Left ventricle myocardium superior (tissue), 1 donor: ENCODE measurements around the gene PRKAG2. TPM values are rescaled to one million over a fixed set of nuclear protein-coding genes. Genes with fewer than 3 reads are reported as not detected.
"Not testable (repeated sequence)": the region's sequence is repeated elsewhere in the genome, so short reads cannot be mapped to it uniquely, and the experiment has no call there.

Source experiments
- ATAC-seq: fragments of 200-7000 bp; cut with Tn5 transposase; one replicate; pipeline ENCODE4 v1.9.1; 2020; ENCODE audit warnings: mild to moderate bottlenecking, moderate library complexity
- DNase-seq: peaks from one replicate; pipeline ENCODE4 v3.0.0-alpha.2; 2020
- intact Hi-C: fragments of 100-400 bp; cut with micrococcal nuclease; formaldehyde crosslinking; loops from one replicate; pipeline ENCODE4 v1.11.0; 2022
- long read RNA-seq: library from polyadenylated mRNA; unstranded; transcript quantifications from one replicate; pipeline ENCODE4 v2.0.0, GENCODE V29; 2021
- total RNA-seq: library from RNA; stranded (reverse); fragmentation: NEBNext Ultra II Directional; extraction: Animal tissue kit (Norgen Biotek cat#: 25700); gene quantifications from one replicate; pipeline ENCODE4 v1.2.1, GENCODE V29; 2021
- donor health status: DM: no; HTN: yes; CAD: no; lungs with severe emphysema.

The PRKAG2 gene
- total RNA-seq = 113 TPM
- long read RNA-seq, transcript PRKAG2-203 (12 exons, 2,318 nt) = major isoform, 64 of 134 reads
- long read RNA-seq, transcript PRKAG2-215 (14 exons, 2,699 nt) = minor isoform, 10 of 134 reads
- long read RNA-seq, partial matches to known transcripts = 32 of 134 reads
- long read RNA-seq, other reads (novel, unspliced or antisense) = 23 of 134 reads

DNA sequence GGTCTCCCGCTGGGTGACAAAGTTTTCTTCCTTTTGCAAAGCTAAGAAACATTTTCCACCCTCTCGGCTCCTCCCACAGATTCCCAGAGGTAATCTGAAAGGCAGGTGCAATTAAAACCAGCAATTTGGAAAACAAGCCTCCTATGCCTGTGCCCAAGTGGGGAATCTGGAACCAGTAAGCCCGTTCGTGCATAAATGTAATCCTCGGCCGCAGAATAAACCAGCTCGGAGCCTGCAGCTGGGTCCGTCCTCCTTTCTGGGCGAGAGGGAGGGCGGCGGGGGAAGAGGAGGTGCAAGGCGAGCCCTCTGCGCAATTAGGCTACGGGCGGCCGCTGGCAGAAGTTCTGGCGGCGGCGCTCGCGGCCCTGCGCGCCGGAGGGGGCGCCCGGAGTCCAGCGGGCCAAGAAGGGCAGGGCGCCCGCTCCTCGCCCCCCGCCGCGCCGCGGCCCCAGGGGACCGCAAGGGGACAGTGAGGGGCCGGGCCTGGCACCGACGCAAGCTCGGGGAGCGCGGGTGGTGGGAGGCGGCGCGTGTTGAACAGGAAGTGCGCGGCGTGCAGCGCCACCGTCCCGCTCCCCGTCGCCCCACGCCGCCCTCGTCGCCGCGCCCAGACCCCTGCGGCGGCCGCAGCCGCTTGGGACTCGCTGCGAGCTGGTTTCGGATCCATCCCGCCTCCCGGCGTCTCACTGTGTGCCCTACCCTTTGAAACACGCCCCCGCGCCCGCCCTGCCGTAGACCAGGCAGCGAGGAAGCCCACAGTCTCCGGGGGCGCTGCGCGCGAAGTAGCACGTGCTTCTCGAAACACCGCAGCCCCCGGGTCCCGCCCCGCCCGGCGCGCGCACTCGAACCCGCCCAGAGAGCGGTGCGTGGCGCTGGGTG lies at the start of gene PRKAG2:
Gene PRKAG2 (minus strand): TSS at position 217 of the 879 bp plus-strand sequence. CDS start 495 bp downstream, outside the sequence.
- peak; percentile 63 for ATAC-seq
- DNase-seq = peak; percentile 86
- intact Hi-C loops = no loop called here

DNA sequence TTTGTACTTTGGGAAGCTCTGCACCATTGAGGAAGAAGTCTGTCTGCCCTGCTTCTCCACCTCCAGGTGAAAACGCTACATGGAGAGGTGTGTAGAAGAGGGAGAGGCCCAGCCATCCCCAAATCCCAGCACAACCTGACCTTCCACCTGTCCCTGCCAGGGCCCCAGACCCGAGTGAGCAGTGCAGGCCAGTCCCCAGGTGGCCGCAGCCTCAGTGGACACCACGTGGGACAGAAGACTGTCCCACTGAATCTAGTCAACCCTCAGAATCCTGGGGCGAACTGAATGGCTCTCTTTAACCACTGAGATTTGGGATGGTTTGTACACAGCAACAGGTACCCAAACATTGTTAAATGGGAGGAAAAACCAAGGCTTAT lies 49.4 kb upstream of the PRKAG2 start:
- DNase-seq = no peak
- intact Hi-C loops = no loop called here
- no peak for ATAC-seq

GRCh38 chr7:151925446-151926335 lies 48.8 kb upstream of the PRKAG2 start:
- peak; percentile 64 for DNase-seq
- ATAC-seq = peak; percentile 67
- intact Hi-C loops = no loop called here

- no peak for ATAC-seq
- DNase-seq = no peak
- intact Hi-C loops = no loop called here
Measured at GRCh38 chr7:151924508-151924907, 47.6 kb upstream of the PRKAG2 start.

DNA sequence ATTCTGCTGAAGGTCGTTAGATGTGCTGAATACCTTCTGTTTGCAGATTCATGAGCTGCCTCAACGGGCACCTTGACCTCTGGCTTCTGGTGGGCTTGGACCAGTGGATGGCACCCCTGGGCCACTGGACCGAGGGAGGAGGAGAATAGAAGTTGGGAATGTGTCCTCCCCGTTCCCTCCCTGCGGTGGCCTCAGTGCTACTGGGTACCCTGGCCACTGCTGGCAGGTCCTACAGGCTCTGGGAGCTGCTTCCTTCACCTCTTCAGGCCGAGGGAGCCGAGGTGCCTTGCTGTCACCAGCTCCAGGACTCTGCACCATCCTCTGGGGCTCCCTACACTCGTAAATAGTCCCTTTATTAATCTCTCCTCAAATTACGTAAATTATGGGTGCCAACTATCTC lies 47.1 kb upstream of the PRKAG2 start:
- intact Hi-C loops = no loop called here
- ATAC-seq (no peak), DNase-seq (no peak)

- no peak for DNase-seq
- intact Hi-C loops = no loop called here
- peak; percentile 68 for ATAC-seq
Measured at GRCh38 chr7:151923097-151923876, 46.4 kb upstream of the PRKAG2 start.

DNA sequence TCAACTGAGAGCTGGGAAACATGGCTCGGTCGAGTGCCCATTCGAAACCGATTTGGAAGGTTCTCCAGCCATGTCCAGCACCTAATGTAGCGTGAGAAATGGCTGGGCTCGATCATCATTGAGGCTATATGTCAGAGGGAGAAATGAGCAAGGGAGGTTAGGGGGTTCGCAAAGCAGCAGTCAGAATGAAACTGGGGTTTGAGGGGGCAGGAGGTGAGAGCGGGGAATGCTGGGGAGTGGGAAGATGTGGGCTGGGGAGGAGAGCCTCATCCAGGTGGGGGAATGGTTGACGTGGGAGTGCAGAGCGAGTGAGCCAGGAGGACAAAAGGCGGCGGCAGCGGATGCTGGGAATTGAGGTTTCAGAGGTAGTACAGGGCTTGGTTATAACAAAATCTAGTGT lies 44.5 kb upstream of the PRKAG2 start:
- ATAC-seq (no peak), DNase-seq (no peak)
- intact Hi-C loops = no loop called here

- DNase-seq = no peak
- no peak for ATAC-seq
- intact Hi-C loops = no loop called here
Measured at GRCh38 chr7:151920488-151920887, 43.6 kb upstream of the PRKAG2 start.

DNA sequence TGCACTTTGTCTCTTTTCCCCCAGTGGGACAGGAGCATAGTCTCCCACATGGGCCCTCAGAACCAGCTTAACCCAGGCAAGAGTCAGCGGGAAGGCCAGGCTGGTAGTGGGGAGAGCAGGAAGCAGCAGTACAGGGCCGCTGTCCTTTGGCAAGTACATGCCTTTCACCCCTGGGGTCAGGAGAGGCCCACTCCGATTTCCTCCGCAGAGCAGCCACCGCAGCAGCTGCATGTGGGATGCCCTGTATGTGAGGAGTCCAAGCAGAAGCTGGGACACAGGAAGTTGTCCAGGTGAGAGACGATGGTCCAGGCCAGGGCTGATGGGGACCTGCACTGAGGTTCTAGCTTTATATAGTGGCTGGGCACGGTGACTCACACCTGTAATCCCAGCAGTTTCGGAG lies 42.7 kb upstream of the PRKAG2 start:
- ATAC-seq (no peak), DNase-seq (no peak)
- intact Hi-C loops = no loop called here

- DNase-seq = no peak
- ATAC-seq = no peak
- intact Hi-C loops = no loop called here
Measured at GRCh38 chr7:151918510-151918843, 41.6 kb upstream of the PRKAG2 start.

DNA sequence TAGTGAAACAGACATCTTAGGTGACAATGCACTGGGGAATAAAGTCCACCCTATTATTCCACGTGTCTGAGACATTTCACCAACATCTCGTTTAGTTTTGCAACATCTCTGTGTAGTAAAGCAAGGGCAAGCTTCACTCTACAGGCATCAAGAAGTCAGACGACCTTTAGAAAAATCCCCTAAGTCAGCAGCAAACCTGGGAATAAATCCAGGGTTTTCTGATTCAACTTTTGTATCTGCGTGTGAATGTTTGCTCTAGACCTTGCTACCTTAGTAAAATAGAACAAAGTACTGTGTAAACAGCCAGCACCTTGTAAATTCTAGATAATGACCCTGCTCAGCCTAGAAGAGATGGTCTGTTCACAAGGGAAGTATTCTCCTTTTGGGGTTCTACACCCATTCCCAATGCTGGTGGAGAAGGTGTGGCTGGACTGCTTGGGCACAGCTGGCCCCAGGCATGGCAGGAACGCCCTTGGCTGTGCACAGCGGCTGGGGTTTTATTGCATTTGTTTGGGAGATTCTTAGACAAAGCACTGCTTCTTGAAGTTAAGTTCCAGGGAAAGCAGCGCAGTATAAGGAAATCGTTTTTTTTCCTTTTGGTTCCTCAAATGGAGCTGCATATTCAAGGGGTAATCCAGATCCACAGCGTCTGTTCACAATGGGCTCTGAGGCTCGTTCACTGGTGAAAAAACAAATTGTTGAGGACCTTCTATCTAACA lies 41.0 kb upstream of the PRKAG2 start:
- DNase-seq = no peak
- peak; percentile 34 for ATAC-seq
- intact Hi-C loops = no loop called here

DNA sequence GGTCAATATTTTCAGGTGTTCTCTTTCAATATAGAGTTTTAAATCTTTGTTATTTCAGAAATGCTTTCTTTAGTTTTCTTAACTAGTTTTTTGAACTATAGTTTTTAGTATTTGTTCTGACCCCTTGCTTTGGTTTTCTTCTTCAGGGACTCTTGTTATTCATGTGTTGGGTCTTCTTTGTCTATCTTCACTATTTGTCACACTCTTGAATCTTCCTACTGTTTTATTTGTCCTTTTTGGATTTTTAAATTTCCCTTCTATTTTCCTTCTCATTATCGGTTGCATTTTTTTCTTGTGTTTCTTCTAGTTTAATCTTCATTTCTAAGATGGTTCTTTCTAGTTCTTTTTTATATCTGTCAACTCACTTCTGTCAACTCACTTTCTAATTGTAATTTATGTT lies 37.1 kb upstream of the PRKAG2 start:
- ATAC-seq (no peak), DNase-seq (no peak)
- intact Hi-C loops = no loop called here

- ATAC-seq, DNase-seq, intact Hi-C loops: not testable (repeated sequence)
Measured at GRCh38 chr7:151910655-151911054, 33.7 kb upstream of the PRKAG2 start.

- intact Hi-C loops, ATAC-seq, DNase-seq: not testable (repeated sequence)
Measured at GRCh38 chr7:151907115-151907514, 30.2 kb upstream of the PRKAG2 start.

DNA sequence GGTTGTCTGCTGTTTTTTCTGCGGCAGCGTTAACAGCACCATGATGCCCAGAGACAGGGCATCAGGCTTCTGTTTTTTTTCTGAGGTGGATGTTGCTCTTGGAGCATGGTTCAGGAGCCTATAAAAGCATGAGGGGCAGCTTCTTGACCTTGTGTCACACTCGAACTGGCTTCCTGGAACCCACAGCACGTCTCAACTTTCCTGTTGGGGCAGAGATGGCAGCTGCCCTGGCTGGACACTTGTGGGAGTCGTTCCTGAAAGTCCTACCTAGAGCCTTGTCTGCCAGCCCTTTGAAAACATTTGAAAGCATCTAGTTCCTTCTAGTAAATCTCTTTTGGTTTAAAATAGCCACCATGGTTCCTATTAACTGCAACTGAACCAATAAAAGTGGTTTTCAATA lies 28.9 kb upstream of the PRKAG2 start:
- no peak for DNase-seq

GRCh38 chr7:151905353-151905752 lies 28.4 kb upstream of the PRKAG2 start:
- ATAC-seq (no peak), DNase-seq (no peak)
- intact Hi-C loops = no loop called here

More for the DNA sequence above, 28.9 kb upstream of the PRKAG2 start:
- intact Hi-C loops = no loop called here
- ATAC-seq = no peak

DNA sequence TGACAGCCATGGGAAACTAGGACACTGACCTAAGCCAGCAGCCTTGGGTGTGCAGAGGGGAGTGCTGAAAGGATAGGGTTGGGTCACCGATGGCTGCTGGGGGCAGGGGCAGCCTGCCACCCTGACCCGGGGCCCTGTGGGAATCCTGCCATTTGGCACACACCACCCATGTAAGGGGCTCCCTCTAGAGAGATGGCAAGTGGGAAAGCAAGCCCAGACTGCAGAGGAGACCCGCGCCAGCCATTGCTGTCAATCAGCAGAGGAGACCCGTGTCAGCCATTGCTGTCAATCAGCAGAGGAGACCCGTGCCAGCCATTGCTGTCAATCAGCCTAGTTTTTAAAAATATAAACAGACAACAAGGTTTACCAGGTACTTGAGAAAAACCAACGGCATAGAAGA lies 27.4 kb upstream of the PRKAG2 start:
- no peak for DNase-seq
- no peak for ATAC-seq
- intact Hi-C loops = no loop called here

DNA sequence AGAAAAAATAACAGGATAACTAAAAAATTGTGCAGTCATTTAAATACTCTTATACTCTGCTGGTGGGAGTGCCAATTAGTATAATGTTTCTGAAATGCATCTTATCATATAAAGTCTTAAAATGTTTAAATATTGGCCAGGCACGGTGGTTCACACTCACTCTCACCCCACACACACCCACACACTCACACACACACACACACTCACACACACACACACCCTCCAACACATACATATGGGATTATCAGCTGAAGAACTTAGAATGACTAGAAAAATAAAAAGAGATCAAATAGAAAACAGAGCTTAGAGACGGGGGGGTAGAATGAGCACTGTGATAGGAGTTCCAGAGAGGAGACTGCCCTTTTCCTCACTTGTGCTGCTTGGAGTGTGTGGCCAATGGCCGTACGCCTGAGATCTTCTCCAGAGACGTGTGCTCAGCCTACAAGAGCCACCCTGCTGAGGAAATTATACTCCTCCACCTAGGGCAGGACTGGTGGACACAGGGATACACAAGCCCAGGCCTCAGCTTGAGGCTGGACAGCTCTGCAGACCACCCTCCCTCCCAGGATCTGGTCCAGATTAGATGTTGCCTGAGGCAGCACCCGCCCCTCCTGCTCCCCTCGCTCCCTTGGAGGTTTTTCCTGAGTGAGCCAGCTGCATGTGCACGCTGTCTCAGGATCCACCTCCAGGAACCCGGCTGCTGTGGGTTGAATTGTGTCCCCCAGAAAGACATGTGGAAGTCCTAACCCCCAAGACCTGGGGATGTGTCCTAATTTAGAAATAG lies 26.5 kb upstream of the PRKAG2 start:
- ATAC-seq = no peak
- no peak for DNase-seq
- intact Hi-C loops = no loop called here
